Testis (tissue), 2 donors: ENCODE measurements around the gene DTD2.

Source experiments
- POLR2A ChIP-seq: fragments of 450-650 bp; IDR thresholded peaks from one replicate; pipeline ENCODE4 v1.6.1; 2017; ENCODE audit warnings: antibody characterized with exemption, mild to moderate bottlenecking, moderate library complexity
- TF ChIP-seq, protein P1 (sequence below), 3 experiments: fragments of 450-650 bp in 2 of 3; fragments of 200-600 bp in 1 of 3; sonication (generic) in 1 of 3; IDR thresholded peaks; one replicate each; pipeline ENCODE4 v1.5.1; 2016 to 2019; ENCODE audit warnings: antibody characterized with exemption in 3 of 3, mild to moderate bottlenecking in 2 of 3, moderate library complexity in 1 of 3

DNA sequence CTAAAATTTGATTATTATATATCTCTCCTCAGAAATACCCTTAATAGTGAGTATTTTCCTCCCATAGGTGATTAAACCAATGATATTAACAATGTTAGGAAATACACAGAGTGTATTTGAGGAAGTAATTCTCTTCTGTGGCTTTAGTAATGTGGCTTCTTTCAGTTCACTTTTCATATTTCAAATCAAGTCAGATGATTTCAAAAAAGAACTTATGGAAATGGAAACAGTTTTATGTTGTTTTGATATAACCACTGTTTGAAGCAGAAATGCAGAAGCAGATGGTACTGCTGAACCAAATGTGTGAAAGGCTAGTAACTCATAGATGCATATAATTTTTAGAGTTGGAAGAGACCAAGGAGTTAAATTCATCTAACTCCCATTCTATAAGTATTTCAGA is 32.4 kb upstream of the DTD2 start:
- TF ChIP-seq, protein P1, sequence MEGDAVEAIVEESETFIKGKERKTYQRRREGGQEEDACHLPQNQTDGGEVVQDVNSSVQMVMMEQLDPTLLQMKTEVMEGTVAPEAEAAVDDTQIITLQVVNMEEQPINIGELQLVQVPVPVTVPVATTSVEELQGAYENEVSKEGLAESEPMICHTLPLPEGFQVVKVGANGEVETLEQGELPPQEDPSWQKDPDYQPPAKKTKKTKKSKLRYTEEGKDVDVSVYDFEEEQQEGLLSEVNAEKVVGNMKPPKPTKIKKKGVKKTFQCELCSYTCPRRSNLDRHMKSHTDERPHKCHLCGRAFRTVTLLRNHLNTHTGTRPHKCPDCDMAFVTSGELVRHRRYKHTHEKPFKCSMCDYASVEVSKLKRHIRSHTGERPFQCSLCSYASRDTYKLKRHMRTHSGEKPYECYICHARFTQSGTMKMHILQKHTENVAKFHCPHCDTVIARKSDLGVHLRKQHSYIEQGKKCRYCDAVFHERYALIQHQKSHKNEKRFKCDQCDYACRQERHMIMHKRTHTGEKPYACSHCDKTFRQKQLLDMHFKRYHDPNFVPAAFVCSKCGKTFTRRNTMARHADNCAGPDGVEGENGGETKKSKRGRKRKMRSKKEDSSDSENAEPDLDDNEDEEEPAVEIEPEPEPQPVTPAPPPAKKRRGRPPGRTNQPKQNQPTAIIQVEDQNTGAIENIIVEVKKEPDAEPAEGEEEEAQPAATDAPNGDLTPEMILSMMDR (IDR thresholded peaks at IDR 0.05) = no peak
- TF ChIP-seq POLR2A = no peak
